SK-N-SH (cell line): ENCODE measurements around the gene SRGAP3. TPM values are rescaled to one million over a fixed set of nuclear protein-coding genes. Genes with fewer than 3 reads are reported as not detected.

Experiments used
- CTCF ChIA-PET: fragments of 300-600, 350-600 bp; formaldehyde crosslinking; extraction: SDS; loops from one replicate; lab custom pipeline; 2021; lab: Yijun Ruan, JAX
- POLR2A ChIA-PET: fragments of 350-600 bp; sonication (Branson Sonifier 250); formaldehyde crosslinking; extraction: SDS; loops from one replicate; lab custom pipeline; 2020; ENCODE audit warnings: antibody characterized with exemption, inconsistent platforms; lab: Yijun Ruan, JAX
- DNase-seq: peaks from one replicate; pipeline ENCODE4 v3.0.0; 2012
- H2AFZ ChIP-seq: fragments of 200-600 bp; sonication (generic); 2 replicates; pipeline ENCODE4 v1.8.1; 2016; ENCODE audit warnings: antibody characterized with exemption, mild to moderate bottlenecking, low read depth
- H3F3A ChIP-seq: fragments of 200-600 bp; sonication (generic); replicated peaks from 2 replicates; pipeline ENCODE3; 2016; ENCODE audit warnings: antibody characterized with exemption, mild to moderate bottlenecking; ENCODE audit not compliant: insufficient read depth
- H3K27ac ChIP-seq, 2 experiments: fragments of 200-500 bp in 1 of 2; fragments of 200-600 bp in 1 of 2; sonication (Bioruptor generic) in 1 of 2; sonication (generic), shearing (Covaris generic) in 1 of 2; 2 replicates each; pipeline versions ENCODE4 v1.5.1 to v1.6.1; 2014 to 2016; ENCODE audit warnings: low read depth in 2 of 2, inconsistent platforms in 1 of 2, low read length in 1 of 2, mild to moderate bottlenecking in 1 of 2, mixed read lengths in 1 of 2
- H3K27me3 ChIP-seq: fragments of 200-600 bp; sonication (generic), shearing (Covaris generic); 2 replicates; pipeline ENCODE4 v1.6.1; 2016; ENCODE audit warnings: mixed run types; ENCODE audit not compliant: insufficient read depth
- H3K36me3 ChIP-seq, 2 experiments: fragments of 200-500 bp in 1 of 2; fragments of 200-600 bp in 1 of 2; sonication (Bioruptor generic) in 1 of 2; sonication (generic) in 1 of 2; replicated peaks in 1 of 2; 2 replicates each; pipeline versions ENCODE3 to v1.5.1; 2014 to 2016; ENCODE audit warnings: low read length in 1 of 2, mild to moderate bottlenecking in 1 of 2; ENCODE audit not compliant: insufficient read depth in 2 of 2, control insufficient read depth in 1 of 2
- H3K4me1 ChIP-seq, 2 experiments: fragments of 200-500 bp in 1 of 2; fragments of 200-600 bp in 1 of 2; sonication (Bioruptor generic) in 1 of 2; sonication (generic), shearing (Covaris generic) in 1 of 2; 2 replicates each; pipeline versions ENCODE4 v1.5.1 to v1.6.1; 2014 to 2016; ENCODE audit warnings: low read depth in 1 of 2, low read length in 1 of 2, mixed run types in 1 of 2; ENCODE audit not compliant: insufficient read depth in 2 of 2, control insufficient read depth in 1 of 2
- H3K4me2 ChIP-seq: fragments of 200-600 bp; sonication (generic), shearing (Covaris generic); 2 replicates; pipeline ENCODE4 v1.6.1; 2017; ENCODE audit warnings: mixed run types
- H3K4me3 ChIP-seq, 2 experiments: fragments of 200-500 bp in 1 of 2; fragments of 200-600 bp in 1 of 2; sonication (Bioruptor generic) in 1 of 2; sonication (generic), shearing (Covaris generic) in 1 of 2; 2 replicates each; pipeline versions ENCODE4 v1.5.1 to v1.8.1; 2014 to 2016; ENCODE audit warnings: low read depth in 2 of 2, inconsistent platforms in 1 of 2, low read length in 1 of 2, mild to moderate bottlenecking in 1 of 2, mixed read lengths in 1 of 2, moderate library complexity in 1 of 2
- H3K79me2 ChIP-seq: fragments of 200-600 bp; sonication (generic); 2 replicates; pipeline ENCODE4 v1.8.1; 2017; ENCODE audit warnings: mild to moderate bottlenecking; ENCODE audit not compliant: insufficient read depth
- H3K9ac ChIP-seq: fragments of 200-600 bp; sonication (generic); 2 replicates; pipeline ENCODE4 v1.6.1; 2017; ENCODE audit warnings: mixed run types
- H3K9me2 ChIP-seq: fragments of 200-600 bp; sonication (generic); 2 replicates; pipeline ENCODE4 v1.6.1; 2017; ENCODE audit warnings: mixed run types
- H3K9me3 ChIP-seq: fragments of 200-600 bp; sonication (generic); 2 replicates; pipeline ENCODE4 v1.6.1; 2017; ENCODE audit warnings: mixed run types, mild to moderate bottlenecking, moderate library complexity
- H4K20me1 ChIP-seq: fragments of 200-600 bp; sonication (generic); 2 replicates; pipeline ENCODE4 v1.6.1; 2017; ENCODE audit warnings: mild to moderate bottlenecking, mixed run types; ENCODE audit not compliant: insufficient read depth
- CHD2 ChIP-seq: fragments of 150-350 bp; IDR thresholded peaks from 2 replicates; pipeline ENCODE4 v1.6.1; 2018; ENCODE audit warnings: low read length; ENCODE audit not compliant: partially characterized antibody
- EP300 ChIP-seq, 2 experiments: IDR thresholded peaks; 2 replicates each; pipeline versions ENCODE4 v1.4.0 to v1.6.1; 2012; ENCODE audit warnings: borderline replicate concordance in 1 of 2, low read depth in 1 of 2, low read length in 1 of 2
- FOXM1 ChIP-seq: IDR thresholded peaks from 2 replicates; pipeline ENCODE4 v1.4.0; 2012; ENCODE audit warnings: low read depth, mild to moderate bottlenecking
- GABPA ChIP-seq: IDR thresholded peaks from 2 replicates; pipeline ENCODE4 v1.4.0; 2012; ENCODE audit warnings: low read depth, mild to moderate bottlenecking
- GATA2 ChIP-seq: sonication (generic); formaldehyde crosslinking; IDR thresholded peaks from 2 replicates; pipeline ENCODE4 v1.5.0; 2020; ENCODE audit warnings: mild to moderate bottlenecking, missing genetic modification reagents
- MEF2A ChIP-seq: IDR thresholded peaks from 2 replicates; pipeline ENCODE4 v1.4.0; 2012; ENCODE audit warnings: low read depth, borderline replicate concordance
- MXI1 ChIP-seq: IDR thresholded peaks from 2 replicates; pipeline ENCODE4 v1.6.1; 2012; ENCODE audit warnings: mild to moderate bottlenecking, low read depth, low read length, improper control_type of control experiment
- NFIC ChIP-seq: IDR thresholded peaks from 2 replicates; pipeline ENCODE4 v1.4.0; 2012; ENCODE audit warnings: borderline replicate concordance
- RCOR1 ChIP-seq: fragments of 150-350 bp; IDR thresholded peaks from 2 replicates; pipeline ENCODE4 v1.6.1; 2017; ENCODE audit warnings: antibody characterized with exemption, low read length
- RXRA ChIP-seq: IDR thresholded peaks from 2 replicates; pipeline ENCODE4 v1.4.0; 2012; ENCODE audit warnings: low read depth, mild to moderate bottlenecking, borderline replicate concordance
- SIN3A ChIP-seq: IDR thresholded peaks from 2 replicates; pipeline ENCODE4 v1.6.1; 2012; ENCODE audit warnings: low read depth, mild to moderate bottlenecking, low read length, moderate library complexity, borderline replicate concordance
- SMC3 ChIP-seq: IDR thresholded peaks from 2 replicates; pipeline ENCODE4 v1.6.1; 2012; ENCODE audit warnings: low read depth, low read length, improper control_type of control experiment
- TAF1 ChIP-seq: IDR thresholded peaks from 2 replicates; pipeline ENCODE4 v1.6.1; 2012; ENCODE audit warnings: low read depth, mild to moderate bottlenecking, low read length, moderate library complexity, borderline replicate concordance
- TCF12 ChIP-seq: IDR thresholded peaks from 2 replicates; pipeline ENCODE4 v1.4.0; 2012
- YY1 ChIP-seq: IDR thresholded peaks from 2 replicates; pipeline ENCODE4 v1.4.0; 2012; ENCODE audit warnings: low read depth, mild to moderate bottlenecking
- WGBS: methylation state at CpG from one replicate; pipeline ENCODE4 v1.1.6; 2017; ENCODE audit warnings: low lambda C conversion rate; 5-methylcytosine and 5-hydroxymethylcytosine counted together
- polyA plus RNA-seq, 3 experiments: library from polyadenylated mRNA; depleted of rRNA; stranded (reverse); fragments of >200 nt; gene quantifications; 2 replicates each; pipeline ENCODE4 v1.2.3, GENCODE V29; 2012
- TF ChIP-seq, protein P1 (sequence below): fragments of 150-350 bp; IDR thresholded peaks from 2 replicates; pipeline ENCODE4 v1.6.1; 2016; ENCODE audit warnings: mild to moderate bottlenecking, low read depth, low read length
- TF ChIP-seq, protein P2 (sequence below): fragments of 200-600 bp; sonication (generic); IDR thresholded peaks from 2 replicates; pipeline ENCODE4 v1.6.1; 2017; ENCODE audit warnings: antibody characterized with exemption, mild to moderate bottlenecking, moderate library complexity
- TF ChIP-seq, protein P3 (sequence below): IDR thresholded peaks from 2 replicates; pipeline ENCODE4 v1.4.0; 2012; ENCODE audit warnings: low read depth, borderline replicate concordance

Gene SRGAP3
- polyA plus RNA-seq, 1 of the 3 experiments (the other 2 are of a cell fraction), result 2.8 TPM

DNA sequence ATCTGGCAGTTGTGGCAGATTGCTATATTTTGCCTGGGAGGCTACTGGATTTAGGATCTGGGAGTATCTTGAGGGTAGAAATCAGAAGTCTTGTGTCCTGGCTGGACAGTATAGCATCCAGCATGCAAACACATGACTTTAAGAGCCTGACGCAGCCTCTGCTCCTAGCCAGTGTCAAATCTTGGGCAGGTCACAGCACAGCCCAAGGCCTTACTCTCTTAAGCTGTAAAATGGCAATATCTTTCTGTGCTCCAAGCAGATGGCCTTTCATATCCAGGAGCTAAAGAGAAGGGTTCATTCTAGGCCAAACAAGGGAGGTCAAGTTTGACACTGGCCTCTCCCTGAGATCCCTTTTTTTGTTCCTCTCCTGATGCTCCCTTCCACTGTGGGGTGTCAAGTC is 266.4 kb downstream of the SRGAP3 start (continued):
- TF ChIP-seq, protein P1, sequence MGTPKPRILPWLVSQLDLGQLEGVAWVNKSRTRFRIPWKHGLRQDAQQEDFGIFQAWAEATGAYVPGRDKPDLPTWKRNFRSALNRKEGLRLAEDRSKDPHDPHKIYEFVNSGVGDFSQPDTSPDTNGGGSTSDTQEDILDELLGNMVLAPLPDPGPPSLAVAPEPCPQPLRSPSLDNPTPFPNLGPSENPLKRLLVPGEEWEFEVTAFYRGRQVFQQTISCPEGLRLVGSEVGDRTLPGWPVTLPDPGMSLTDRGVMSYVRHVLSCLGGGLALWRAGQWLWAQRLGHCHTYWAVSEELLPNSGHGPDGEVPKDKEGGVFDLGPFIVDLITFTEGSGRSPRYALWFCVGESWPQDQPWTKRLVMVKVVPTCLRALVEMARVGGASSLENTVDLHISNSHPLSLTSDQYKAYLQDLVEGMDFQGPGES, result no peak

DNA sequence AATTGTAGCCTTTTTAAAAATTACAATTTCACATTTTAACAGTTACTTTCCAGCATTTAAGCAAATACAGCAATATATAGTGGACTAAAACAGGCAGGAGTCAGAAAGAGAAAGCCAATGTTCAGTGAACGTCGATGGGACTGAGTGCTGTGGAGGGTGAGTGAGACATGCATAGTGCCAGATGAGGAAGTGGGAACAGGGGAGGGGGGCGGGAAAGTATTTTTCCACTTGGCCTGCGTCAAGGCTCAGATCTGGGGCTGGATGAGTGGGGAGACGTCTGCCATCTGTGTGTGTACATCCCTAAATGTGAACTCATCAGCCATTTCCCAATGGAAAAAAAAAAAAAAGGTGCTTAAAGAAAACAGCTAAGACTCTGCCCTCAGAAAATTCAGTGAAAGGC is 266.9 kb downstream of the SRGAP3 start:
- ChIA-PET CTCF (interaction anchor here (0.9 to 1.7 kb wide), 4 partner anchors 8 to 213 kb away, joined by 3 to 4 read pairs (median 4); partner anchors contain the start of gene OXTR), POLR2A (no interaction called here)
- Histone ChIP-seq H3K27ac (no peak overlapping the region), H3K4me2 (no peak overlapping the region), H3K9me2 (no peaks in the 10 kb centered on the region), H3K36me3 (no peaks in the 10 kb centered on the region), H3K9ac (no peak overlapping the region), H2AFZ (no peak overlapping the region), H3K4me3 (no peak overlapping the region), H3F3A (no peaks in the 10 kb centered on the region), H3K4me1 (peaks cover 0 to 2% of the 10 kb centered on the region in 2 experiments; a peak in 1 of 4 replicates), H4K20me1 (no peaks in the 10 kb centered on the region), H3K9me3 (no peaks in the 10 kb centered on the region), H3K79me2 (no peaks in the 10 kb centered on the region), H3K27me3 (no peaks in the 10 kb centered on the region)
- no peak for DNase-seq
- WGBS, result 51% methylated on average over 5 of the region's 5 CpGs
- TF ChIP-seq GATA2, result no peak
- TF ChIP-seq TCF12, result no peak
- TF ChIP-seq NFIC, result no peak
- TF ChIP-seq, protein P2, sequence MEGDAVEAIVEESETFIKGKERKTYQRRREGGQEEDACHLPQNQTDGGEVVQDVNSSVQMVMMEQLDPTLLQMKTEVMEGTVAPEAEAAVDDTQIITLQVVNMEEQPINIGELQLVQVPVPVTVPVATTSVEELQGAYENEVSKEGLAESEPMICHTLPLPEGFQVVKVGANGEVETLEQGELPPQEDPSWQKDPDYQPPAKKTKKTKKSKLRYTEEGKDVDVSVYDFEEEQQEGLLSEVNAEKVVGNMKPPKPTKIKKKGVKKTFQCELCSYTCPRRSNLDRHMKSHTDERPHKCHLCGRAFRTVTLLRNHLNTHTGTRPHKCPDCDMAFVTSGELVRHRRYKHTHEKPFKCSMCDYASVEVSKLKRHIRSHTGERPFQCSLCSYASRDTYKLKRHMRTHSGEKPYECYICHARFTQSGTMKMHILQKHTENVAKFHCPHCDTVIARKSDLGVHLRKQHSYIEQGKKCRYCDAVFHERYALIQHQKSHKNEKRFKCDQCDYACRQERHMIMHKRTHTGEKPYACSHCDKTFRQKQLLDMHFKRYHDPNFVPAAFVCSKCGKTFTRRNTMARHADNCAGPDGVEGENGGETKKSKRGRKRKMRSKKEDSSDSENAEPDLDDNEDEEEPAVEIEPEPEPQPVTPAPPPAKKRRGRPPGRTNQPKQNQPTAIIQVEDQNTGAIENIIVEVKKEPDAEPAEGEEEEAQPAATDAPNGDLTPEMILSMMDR, result no peak
- no peak for TF ChIP-seq MEF2A
- no peak for TF ChIP-seq FOXM1
- no peak for TF ChIP-seq SMC3
- TF ChIP-seq, protein P3, sequence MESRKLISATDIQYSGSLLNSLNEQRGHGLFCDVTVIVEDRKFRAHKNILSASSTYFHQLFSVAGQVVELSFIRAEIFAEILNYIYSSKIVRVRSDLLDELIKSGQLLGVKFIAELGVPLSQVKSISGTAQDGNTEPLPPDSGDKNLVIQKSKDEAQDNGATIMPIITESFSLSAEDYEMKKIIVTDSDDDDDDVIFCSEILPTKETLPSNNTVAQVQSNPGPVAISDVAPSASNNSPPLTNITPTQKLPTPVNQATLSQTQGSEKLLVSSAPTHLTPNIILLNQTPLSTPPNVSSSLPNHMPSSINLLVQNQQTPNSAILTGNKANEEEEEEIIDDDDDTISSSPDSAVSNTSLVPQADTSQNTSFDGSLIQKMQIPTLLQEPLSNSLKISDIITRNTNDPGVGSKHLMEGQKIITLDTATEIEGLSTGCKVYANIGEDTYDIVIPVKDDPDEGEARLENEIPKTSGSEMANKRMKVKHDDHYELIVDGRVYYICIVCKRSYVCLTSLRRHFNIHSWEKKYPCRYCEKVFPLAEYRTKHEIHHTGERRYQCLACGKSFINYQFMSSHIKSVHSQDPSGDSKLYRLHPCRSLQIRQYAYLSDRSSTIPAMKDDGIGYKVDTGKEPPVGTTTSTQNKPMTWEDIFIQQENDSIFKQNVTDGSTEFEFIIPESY, result no peak
- TF ChIP-seq CHD2, result no peak
- no peak for TF ChIP-seq EP300 (IDR thresholded peaks at IDR 0.05; ENCODE audit: borderline replicate concordance in 1 of 2, low read depth in 1 of 2, low read length in 1 of 2)
- no peak for TF ChIP-seq YY1
- no peak for TF ChIP-seq GABPA
- no peak for TF ChIP-seq RCOR1
- TF ChIP-seq RXRA, result no peak
- TF ChIP-seq SIN3A, result no peak
- TF ChIP-seq TAF1, result no peak
- no peak for TF ChIP-seq MXI1
